NCI-H2107 (cell line): ENCODE measurements around the gene RALBP1.
"Not testable (repeated sequence)": the region's sequence is repeated elsewhere in the genome, so short reads cannot be mapped to it uniquely, and the experiment has no call there.

Source experiments
- DNase-seq: peaks from one replicate; lab custom pipeline; 2025; lab: John Stamatoyannopoulos, UW

RALBP1 gene

GRCh38 chr18:9454061-9454703 lies 21.1 kb upstream of the RALBP1 start:
- no peak for DNase-seq

DNA sequence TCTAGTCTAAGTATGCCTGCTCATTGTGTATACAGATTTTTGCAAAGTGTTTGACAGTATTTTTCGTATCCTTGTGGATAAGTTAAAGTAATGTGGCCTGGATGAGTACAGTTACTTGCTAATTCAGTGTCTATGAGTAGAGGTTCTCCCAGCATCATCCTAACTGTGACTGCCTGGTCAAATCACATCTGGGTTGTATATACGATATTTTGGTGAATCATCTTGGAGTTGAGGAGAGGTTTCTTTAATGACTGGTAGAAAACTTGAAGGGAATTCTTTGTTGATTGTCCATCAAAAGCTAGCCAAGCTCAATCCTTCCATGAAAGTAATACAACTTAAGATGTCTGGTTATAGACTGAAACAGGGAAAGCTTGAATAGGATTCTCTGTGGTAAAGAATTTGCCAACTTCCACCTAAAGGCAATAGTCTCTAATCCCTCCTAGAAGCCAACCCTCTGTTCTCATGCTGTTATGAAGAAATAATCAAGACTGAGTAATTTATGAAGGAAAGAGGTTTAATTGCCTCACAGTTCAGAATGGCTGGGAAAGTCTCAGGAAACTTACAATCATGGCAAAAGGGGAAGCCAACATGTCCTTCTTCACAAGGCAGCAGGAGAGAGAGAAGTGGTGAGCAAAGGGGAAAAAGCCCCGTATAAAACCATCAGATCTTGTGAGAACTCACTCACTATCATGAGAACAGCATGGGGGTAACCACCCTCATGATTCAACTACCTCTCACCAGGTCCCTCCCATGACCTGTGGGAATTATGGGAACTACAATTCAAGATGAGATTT lies 19.4 kb upstream of the RALBP1 start:
- no peak for DNase-seq

DNA sequence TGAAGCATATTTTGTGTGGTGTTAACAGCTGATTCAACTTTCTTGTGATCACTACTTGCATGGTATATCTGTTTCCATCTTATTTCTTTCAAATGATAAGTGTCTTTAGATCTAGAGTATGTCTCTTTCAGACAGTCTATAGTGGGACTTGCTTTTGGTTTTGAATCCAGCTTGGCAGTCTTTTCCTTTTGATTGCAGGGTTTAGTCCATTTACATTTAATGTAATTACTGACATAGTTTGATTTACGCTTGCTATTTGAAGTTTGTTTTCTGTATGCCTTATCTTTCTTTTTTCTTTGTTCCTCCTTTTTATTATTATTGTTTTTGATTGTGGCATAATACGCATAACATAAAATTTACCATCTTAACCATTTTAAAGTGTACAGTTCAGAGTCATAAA lies 9.2 kb upstream of the RALBP1 start:
- DNase-seq = no peak

DNA sequence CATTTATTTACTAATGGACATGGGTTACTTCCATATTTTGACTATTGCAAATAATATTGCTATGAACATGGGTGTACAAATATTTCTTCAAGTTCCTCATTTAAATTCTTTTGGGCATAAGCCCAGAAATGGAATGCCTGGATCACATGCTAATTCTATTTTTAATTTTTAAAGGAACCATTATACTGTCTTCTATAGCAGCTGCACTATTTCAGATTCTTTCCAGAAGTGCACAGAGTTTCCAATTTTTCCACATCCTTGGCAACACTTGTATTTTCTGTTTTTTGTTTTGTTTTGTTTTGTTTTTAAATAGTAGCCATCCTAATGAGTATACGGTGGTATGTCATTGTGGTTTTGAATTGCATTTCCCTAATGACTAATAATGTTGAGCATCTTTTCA lies 8.5 kb upstream of the RALBP1 start:
- no peak for DNase-seq

DNA sequence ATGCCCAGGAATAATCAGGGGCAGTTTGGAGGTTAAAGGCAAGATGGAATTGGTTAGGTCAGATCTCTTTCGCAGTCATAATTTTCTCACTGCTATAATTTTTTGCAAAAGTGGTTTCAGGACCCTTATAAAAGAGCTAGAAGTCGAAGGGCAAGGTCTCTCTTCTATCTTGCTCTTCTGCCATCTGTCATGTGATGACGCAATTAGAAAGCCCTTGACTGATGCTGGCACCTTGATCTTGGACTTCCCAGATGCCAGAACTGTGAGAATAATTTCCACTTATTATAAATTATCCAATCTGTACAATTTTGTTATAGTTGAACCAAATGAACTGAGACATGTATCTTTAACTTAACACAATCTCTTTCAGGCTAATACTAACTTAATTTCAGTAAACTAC lies 6.3 kb upstream of the RALBP1 start:
- no peak for DNase-seq

DNA sequence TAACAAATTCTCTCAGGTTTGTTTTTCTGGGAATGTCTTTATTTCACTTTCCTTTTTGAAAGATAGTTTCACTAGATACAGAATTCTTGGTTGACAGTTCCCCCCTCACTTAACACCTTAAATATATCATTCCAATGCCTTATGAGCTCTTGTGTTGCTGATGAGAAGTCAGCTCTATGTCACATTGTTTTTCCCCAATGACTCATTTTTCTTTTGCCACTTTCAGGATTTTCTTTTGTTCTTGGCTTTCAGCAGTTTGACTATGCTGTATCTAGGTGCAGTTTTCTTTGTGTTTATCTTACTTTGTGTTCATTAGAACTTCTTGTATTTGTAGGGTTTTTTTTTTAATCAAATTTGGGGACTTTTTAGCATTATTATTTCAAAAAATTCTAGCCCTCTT lies 5.6 kb upstream of the RALBP1 start:
- DNase-seq = no peak

DNA sequence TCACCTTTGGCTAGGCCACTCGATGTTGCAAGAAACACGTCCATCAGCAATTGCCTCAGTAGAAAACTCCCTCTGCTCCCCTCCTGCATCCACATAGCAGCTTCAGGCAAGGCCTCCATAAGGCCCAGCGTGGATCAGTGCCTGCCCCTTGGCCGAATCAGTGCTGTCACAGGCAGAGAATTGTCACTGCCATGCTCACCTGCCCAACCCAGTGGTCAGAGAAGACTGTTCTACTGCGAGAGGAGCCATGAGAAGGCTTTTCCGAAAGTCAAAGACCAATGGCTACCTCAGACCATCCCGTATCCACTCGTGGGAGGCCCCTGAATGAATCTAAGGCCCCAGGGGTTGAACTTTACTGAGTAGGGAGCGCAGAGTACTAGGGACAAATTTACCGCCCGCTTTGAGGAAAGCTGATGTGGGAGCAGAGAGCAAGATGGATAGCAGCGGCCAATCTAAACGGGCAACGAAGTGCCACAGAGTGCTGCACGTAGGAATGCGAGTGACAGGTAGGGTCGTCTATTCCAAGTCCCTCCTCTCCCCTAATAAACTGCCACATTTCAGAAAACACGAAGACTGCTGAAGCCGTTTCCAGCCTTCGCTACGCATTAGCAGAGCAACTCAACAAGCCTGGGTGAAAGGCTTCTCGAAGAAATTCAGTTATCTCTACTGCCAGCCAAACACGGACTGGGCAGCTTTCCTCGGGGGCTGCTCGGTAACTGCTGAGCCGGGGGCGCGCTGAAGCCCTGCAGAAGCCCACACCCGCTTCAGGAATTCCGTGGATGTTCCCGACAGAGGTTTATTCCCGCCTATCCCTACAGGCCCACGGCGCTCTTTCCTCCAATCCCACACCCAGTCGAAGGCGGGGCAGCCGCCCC lies 968 bp upstream of the RALBP1 start:
- no peak for DNase-seq

GRCh38 chr18:9475643-9476591 lies 604 bp downstream of the RALBP1 start:
- no peak for DNase-seq

DNA sequence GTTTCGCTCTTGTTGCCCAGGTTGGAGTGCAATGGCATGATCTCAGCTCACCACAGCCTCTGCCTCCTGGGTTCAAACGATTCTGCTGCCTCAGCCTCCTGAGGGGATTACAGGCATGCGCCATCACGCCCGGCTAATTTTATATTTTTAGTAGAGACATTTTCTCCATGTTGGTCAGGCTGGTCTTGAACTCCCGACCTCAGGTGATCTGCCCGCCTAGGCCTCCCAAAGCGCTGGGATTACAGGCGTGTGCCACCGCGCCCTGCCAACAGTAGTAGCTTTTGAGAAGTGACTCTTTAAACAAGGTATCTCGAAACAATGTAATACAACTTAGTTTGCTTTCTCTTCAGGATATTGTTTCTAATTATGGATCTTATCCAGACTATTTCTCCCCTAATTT lies 1.6 kb downstream of the RALBP1 start:
- DNase-seq = not testable (repeated sequence)

- no peak for DNase-seq
Measured at GRCh38 chr18:9477509-9477908, 2.2 kb downstream of the RALBP1 start.

GRCh38 chr18:9478545-9478944 lies 3.2 kb downstream of the RALBP1 start:
- no peak for DNase-seq

DNA sequence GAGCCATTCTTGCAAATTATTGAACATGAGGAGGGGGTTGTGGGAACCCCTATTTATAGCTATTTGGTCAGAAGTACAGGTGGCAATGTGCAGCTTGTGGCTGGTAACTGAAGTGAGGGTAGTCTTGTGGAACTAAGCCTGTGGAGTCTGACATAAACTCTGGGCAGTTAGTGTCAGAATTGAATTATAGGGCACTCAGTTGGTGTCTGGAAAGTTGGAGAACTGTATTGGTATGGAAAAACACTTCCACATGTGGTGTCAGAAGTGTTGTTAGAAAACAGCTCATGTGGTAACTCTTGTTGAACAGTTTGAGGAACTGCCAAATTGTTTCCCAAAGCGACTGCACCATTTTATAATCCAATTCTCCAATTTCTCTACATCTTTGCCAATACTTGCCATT lies 7.5 kb downstream of the RALBP1 start:
- DNase-seq = no peak

GRCh38 chr18:9483526-9483925 lies 8.2 kb downstream of the RALBP1 start:
- no peak for DNase-seq

GRCh38 chr18:9484856-9485255 lies 9.5 kb downstream of the RALBP1 start:
- not testable (repeated sequence) for DNase-seq

DNA sequence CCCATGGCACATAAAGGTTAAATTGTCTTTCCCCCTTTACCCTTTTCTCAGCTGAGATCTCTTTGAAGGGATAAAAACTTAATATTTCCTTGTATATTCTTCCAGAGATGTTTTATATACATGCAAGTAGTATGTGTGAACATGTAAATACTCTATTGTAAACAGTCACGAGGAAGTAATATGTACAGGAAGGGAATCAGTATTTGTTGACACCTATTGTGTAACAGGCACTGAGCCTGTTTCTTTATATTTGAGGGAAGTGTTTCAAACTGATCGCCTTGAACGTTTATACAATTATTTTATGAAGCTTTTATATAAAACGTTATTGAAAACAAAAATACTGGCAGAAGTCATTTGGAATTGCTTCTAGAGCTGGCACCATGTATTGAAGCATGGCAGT lies 13.2 kb downstream of the RALBP1 start:
- DNase-seq = no peak

GRCh38 chr18:9494778-9495331 lies 19.5 kb downstream of the RALBP1 start:
- no peak for DNase-seq

DNA sequence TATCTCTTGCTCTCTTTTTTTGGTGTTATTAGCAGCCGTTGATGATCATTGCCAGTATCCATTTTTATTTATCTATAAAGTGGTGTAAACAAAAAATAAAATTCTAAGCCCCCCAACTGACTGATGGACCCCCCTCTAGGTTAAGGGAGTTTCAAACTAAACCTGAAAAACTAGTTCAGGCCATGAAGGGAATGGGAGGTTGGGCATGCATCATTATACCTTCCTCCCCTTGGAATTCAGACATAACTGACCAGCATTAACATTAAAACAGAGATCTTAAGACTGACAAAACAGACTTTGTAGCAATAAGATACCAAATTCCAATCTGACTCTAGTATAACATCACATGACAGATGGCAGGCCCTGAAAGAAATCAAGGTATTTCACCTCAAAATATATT lies 20.2 kb downstream of the RALBP1 start:
- DNase-seq = no peak

DNA sequence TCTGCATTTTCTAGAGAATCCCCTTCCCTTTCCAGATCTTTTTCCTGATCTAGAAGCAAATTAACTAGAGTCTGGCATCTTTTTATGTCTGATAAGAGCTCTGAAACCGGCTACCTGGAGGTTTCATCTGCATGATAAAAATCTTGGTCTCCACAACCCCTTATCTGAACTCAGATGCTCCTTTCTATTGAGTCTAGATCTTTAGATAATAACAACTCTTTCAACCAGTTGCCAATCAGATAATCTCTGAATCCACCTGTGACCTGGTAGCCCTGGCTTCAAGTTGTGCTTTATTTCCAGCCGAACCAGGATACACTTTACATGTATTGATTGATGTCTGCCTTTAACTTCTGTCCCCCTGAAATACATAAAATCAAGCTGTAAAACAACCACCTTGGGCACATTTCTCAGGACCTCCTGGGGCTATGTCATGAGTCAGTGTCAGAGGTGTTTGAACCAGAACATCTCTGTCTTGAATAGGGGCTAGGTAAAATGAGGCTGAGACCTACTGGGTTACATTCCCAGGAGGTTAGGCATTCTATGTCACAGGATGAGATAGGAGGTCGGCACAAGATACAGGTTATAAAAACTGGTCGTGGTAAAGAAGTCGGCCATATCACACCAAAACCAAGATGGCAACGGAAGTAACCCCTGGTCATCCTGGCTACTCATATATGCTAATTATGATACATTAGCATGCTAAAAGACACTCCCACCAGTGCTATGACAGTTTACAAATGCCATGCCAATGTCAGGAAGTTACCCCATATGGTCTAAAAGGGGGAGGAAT lies 20.8 kb downstream of the RALBP1 start:
- DNase-seq = no peak

GRCh38 chr18:9506046-9506792 lies 30.9 kb downstream of the RALBP1 start:
- no peak for DNase-seq

GRCh38 chr18:9507565-9508088 lies 32.3 kb downstream of the RALBP1 start:
- DNase-seq = no peak
